ENCODE data around the gene SMIM28. TPM values are rescaled to one million over a fixed set of nuclear protein-coding genes. Genes with fewer than 3 reads are reported as not detected.

The SMIM28 gene
- total RNA-seq, result not detected
- long read RNA-seq, result 0 reads

GRCh38 chr6:138377844-138378243, at the start of gene SMIM28:
Gene SMIM28, plus strand, starts transcription at chr6:138377905. Its CDS starts 168 bp downstream, at chr6:138378073.
- Histone ChIP-seq H3K27ac (replicated peaks) (no peak within 1 kb of the TSS), H3K4me1 (no peaks in the 10 kb centered on the region), H3K27me3 (ENCODE audit: low read depth) (no peaks in the 10 kb centered on the region), H3K4me3 (no peak within 1 kb of the TSS), H3K36me3 (no peaks in the 10 kb centered on the region), H3K9me3 (replicated peaks) (no peaks in the 10 kb centered on the region)
- intact Hi-C loops (cut with micrococcal nuclease), result no loop called here
- no peak for DNase-seq
- no peak for TF ChIP-seq CTCF (IDR thresholded peaks at IDR 0.05; ENCODE audit: borderline replicate concordance)

- no peaks in the 10 kb centered on the region for H3K27me3 ChIP-seq (ENCODE audit: low read depth)
- TF ChIP-seq CTCF (IDR thresholded peaks at IDR 0.05; ENCODE audit: borderline replicate concordance), result no peak
- H3K9me3 ChIP-seq (replicated peaks), result no peaks in the 10 kb centered on the region
- intact Hi-C loops (cut with micrococcal nuclease), result no loop called here
- no peak for DNase-seq
- H3K36me3 ChIP-seq, result no peaks in the 10 kb centered on the region
- no peak overlapping the region for H3K4me3 ChIP-seq
- no peak overlapping the region for H3K27ac ChIP-seq (replicated peaks)
- H3K4me1 ChIP-seq, result no peaks in the 10 kb centered on the region
Measured at GRCh38 chr6:138328210-138328609, 49.5 kb upstream of the SMIM28 start.

GRCh38 chr6:138330763-138331162, 46.9 kb upstream of the SMIM28 start:
- no peak for DNase-seq
- intact Hi-C loops (cut with micrococcal nuclease), result no loop called here
- TF ChIP-seq CTCF (IDR thresholded peaks at IDR 0.05; ENCODE audit: borderline replicate concordance), result no peak
- no peak overlapping the region for H3K27ac ChIP-seq (replicated peaks)
- no peaks in the 10 kb centered on the region for H3K9me3 ChIP-seq (replicated peaks)
- H3K4me3 ChIP-seq, result no peak overlapping the region
- peaks cover 4% of the 10 kb centered on the region for H3K4me1 ChIP-seq
- no peaks in the 10 kb centered on the region for H3K36me3 ChIP-seq
- H3K27me3 ChIP-seq (ENCODE audit: low read depth), result no peaks in the 10 kb centered on the region

GRCh38 chr6:138331444-138331843, 46.3 kb upstream of the SMIM28 start:
- DNase-seq, result no peak
- Histone ChIP-seq H3K27me3 (ENCODE audit: low read depth) (no peaks in the 10 kb centered on the region), H3K9me3 (replicated peaks) (no peaks in the 10 kb centered on the region), H3K4me1 (peaks cover 4% of the 10 kb centered on the region), H3K27ac (replicated peaks) (no peak overlapping the region), H3K4me3 (no peak overlapping the region), H3K36me3 (no peaks in the 10 kb centered on the region)
- intact Hi-C loops (cut with micrococcal nuclease), result no loop called here
- TF ChIP-seq CTCF (IDR thresholded peaks at IDR 0.05; ENCODE audit: borderline replicate concordance), result no peak

GRCh38 chr6:138331984-138332383, 45.7 kb upstream of the SMIM28 start:
- intact Hi-C loops (cut with micrococcal nuclease), result no loop called here
- peaks cover 4% of the 10 kb centered on the region for H3K4me1 ChIP-seq
- no peak overlapping the region for H3K27ac ChIP-seq (replicated peaks)

More at GRCh38 chr6:138331984-138332383, 45.7 kb upstream of the SMIM28 start:
- no peaks in the 10 kb centered on the region for H3K36me3 ChIP-seq
- DNase-seq, result no peak
- H3K9me3 ChIP-seq (replicated peaks), result no peaks in the 10 kb centered on the region
- no peaks in the 10 kb centered on the region for H3K27me3 ChIP-seq (ENCODE audit: low read depth)
- no peak overlapping the region for H3K4me3 ChIP-seq
- TF ChIP-seq CTCF (IDR thresholded peaks at IDR 0.05; ENCODE audit: borderline replicate concordance), result no peak
